BE2C (cell line): ENCODE results near the gene ATP12A. TPM values are rescaled to one million over a fixed set of nuclear protein-coding genes. Genes with fewer than 3 reads are reported as not detected.

Experiments
- DNase-seq: peaks from one replicate; pipeline ENCODE4 v3.0.0-alpha.2; 2020
- H3K27me3 ChIP-seq: fragments of 250-450 bp; sonication (Bioruptor Pico); 2 replicates; pipeline ENCODE4 v1.5.1; 2020; ENCODE audit warnings: mild to moderate bottlenecking
- H3K36me3 ChIP-seq: fragments of 250-450 bp; sonication (Bioruptor Pico); 2 replicates; pipeline ENCODE4 v1.5.1; 2020; ENCODE audit warnings: mild to moderate bottlenecking
- H3K4me1 ChIP-seq: fragments of 250-450 bp; sonication (Bioruptor Pico); 2 replicates; pipeline ENCODE4 v1.5.1; 2020
- H3K4me3 ChIP-seq: 2 replicates; pipeline ENCODE4 v1.5.1; 2011; ENCODE audit warnings: low read depth, low read length
- H3K9me3 ChIP-seq: fragments of 250-450 bp; sonication (Bioruptor Pico); 2 replicates; pipeline ENCODE4 v1.5.1; 2020
- polyA plus RNA-seq: library from polyadenylated mRNA; unstranded; fragments of >200 nt; gene quantifications from one replicate; pipeline ENCODE4 v1.2.1, GENCODE V29; 2012; ENCODE audit warnings: low read depth, missing spikeins; ENCODE audit not compliant: insufficient read length, insufficient read depth
- TF ChIP-seq, protein P1 (sequence below): IDR thresholded peaks from 2 replicates; pipeline ENCODE4 v1.5.1; 2012; ENCODE audit warnings: mild to moderate bottlenecking, low read depth, low read length

Gene ATP12A
- not detected for polyA plus RNA-seq

DNA sequence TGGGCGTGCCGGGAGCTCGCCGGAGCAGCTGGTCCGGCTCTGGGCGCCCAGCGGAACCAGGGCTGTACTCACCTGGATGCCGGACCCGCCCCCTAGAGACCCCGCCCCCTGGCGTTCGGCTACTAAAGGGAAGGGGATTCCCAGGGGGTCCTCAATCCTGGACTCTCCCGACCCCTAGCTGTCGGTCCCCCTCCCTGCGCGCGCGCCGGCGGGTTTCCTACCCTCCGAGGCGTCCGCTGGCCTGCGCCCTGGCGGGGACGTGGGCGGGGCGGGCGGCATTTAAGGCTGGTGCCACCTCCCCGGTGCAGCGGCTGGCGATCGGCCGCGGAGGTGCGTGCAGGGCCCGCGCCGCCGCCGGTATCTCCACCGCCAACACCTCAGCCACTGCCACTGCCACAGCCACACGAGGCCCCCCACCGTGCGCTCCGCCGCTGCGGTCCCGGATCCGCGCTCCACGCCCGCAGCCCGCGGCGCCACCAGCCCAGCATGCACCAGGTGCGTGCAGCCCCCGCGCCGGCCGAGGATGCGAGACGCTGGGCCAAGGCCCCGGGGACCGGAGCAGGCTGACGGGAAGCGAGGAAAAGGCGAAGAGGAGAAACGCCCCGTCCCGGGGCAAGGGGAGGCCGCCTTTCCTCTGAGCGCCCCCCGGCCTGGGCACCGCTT is at the start of gene ATP12A:
TSS of gene ATP12A (plus strand) at position 151 of the 663 bp plus-strand sequence. CDS start at position 487, 336 bp downstream.
- Histone ChIP-seq H3K36me3 (no peaks in the 10 kb centered on the region), H3K9me3 (no peaks in the 10 kb centered on the region), H3K4me3 (no peak within 1 kb of the TSS), H3K4me1 (no peaks in the 10 kb centered on the region), H3K27me3 (peaks cover 31% of the 10 kb centered on the region)
- TF ChIP-seq, protein P1, sequence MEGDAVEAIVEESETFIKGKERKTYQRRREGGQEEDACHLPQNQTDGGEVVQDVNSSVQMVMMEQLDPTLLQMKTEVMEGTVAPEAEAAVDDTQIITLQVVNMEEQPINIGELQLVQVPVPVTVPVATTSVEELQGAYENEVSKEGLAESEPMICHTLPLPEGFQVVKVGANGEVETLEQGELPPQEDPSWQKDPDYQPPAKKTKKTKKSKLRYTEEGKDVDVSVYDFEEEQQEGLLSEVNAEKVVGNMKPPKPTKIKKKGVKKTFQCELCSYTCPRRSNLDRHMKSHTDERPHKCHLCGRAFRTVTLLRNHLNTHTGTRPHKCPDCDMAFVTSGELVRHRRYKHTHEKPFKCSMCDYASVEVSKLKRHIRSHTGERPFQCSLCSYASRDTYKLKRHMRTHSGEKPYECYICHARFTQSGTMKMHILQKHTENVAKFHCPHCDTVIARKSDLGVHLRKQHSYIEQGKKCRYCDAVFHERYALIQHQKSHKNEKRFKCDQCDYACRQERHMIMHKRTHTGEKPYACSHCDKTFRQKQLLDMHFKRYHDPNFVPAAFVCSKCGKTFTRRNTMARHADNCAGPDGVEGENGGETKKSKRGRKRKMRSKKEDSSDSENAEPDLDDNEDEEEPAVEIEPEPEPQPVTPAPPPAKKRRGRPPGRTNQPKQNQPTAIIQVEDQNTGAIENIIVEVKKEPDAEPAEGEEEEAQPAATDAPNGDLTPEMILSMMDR: no peak
- no peak for DNase-seq

GRCh38 chr13:24630851-24631620 is 49.2 kb upstream of the ATP12A start:
- H3K9me3 ChIP-seq: no peaks in the 10 kb centered on the region; the same call in 1 of the 2 replicates
- no peaks in the 10 kb centered on the region for H3K36me3 ChIP-seq
- TF ChIP-seq, protein P1: no peak
- no peak for DNase-seq
- H3K27me3 ChIP-seq: no peaks in the 10 kb centered on the region
- no peaks in the 10 kb centered on the region for H3K4me1 ChIP-seq
- H3K4me3 ChIP-seq: no peak overlapping the region

GRCh38 chr13:24631922-24632321 is 48.3 kb upstream of the ATP12A start:
- TF ChIP-seq, protein P1: no peak
- no peaks in the 10 kb centered on the region for H3K36me3 ChIP-seq
- H3K4me3 ChIP-seq: no peak overlapping the region
- DNase-seq: no peak
- no peaks in the 10 kb centered on the region; the same call in 1 of the 2 replicates for H3K9me3 ChIP-seq
- no peaks in the 10 kb centered on the region for H3K4me1 ChIP-seq
- H3K27me3 ChIP-seq: no peaks in the 10 kb centered on the region; the same call in 1 of the 2 replicates

- DNase-seq: no peak
- Histone ChIP-seq H3K9me3 (no peaks in the 10 kb centered on the region; the same call in 1 of the 2 replicates), H3K36me3 (no peaks in the 10 kb centered on the region), H3K4me3 (no peak overlapping the region), H3K27me3 (no peaks in the 10 kb centered on the region; the same call in 1 of the 2 replicates), H3K4me1 (no peaks in the 10 kb centered on the region)
- TF ChIP-seq, protein P1: no peak
Observed at GRCh38 chr13:24632382-24633121, 47.7 kb upstream of the ATP12A start.

DNA sequence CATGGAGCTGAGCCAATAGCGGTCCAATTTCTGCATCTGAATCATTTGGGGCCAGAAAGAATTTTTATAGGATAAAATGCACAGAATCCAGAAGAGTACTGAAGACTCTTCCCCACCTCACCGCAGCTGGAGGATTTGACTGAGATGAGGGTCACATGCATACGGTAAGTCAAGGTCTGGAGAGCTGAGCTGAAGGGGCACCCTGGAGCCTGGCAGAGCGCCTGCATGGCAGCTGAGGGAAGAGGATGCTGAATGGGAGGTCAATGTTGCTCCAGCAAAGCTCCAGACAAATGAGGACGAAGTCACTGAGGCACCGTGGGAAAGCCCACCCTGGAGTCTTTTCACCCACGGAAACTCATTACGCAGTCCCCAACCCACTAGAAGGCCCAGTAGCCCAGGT is 43.4 kb upstream of the ATP12A start:
- TF ChIP-seq, protein P1: no peak
- H3K9me3 ChIP-seq: no peaks in the 10 kb centered on the region; the same call in 1 of the 2 replicates
- no peak for DNase-seq
- no peak overlapping the region for H3K4me3 ChIP-seq
- no peaks in the 10 kb centered on the region for H3K4me1 ChIP-seq
- no peaks in the 10 kb centered on the region for H3K36me3 ChIP-seq
- no peaks in the 10 kb centered on the region; the same call in 1 of the 2 replicates for H3K27me3 ChIP-seq
